ENCODE data around the gene ARHGAP21. TPM values are rescaled to one million over a fixed set of nuclear protein-coding genes. Genes with fewer than 3 reads are reported as not detected.

The ARHGAP21 gene
- total and polyA plus RNA-seq, 9 of the 15 experiments (the other 6 are each of a cell fraction or from before 2014, with no cell fraction given): 13.6 to 145 (median 60.8) TPM

DNA sequence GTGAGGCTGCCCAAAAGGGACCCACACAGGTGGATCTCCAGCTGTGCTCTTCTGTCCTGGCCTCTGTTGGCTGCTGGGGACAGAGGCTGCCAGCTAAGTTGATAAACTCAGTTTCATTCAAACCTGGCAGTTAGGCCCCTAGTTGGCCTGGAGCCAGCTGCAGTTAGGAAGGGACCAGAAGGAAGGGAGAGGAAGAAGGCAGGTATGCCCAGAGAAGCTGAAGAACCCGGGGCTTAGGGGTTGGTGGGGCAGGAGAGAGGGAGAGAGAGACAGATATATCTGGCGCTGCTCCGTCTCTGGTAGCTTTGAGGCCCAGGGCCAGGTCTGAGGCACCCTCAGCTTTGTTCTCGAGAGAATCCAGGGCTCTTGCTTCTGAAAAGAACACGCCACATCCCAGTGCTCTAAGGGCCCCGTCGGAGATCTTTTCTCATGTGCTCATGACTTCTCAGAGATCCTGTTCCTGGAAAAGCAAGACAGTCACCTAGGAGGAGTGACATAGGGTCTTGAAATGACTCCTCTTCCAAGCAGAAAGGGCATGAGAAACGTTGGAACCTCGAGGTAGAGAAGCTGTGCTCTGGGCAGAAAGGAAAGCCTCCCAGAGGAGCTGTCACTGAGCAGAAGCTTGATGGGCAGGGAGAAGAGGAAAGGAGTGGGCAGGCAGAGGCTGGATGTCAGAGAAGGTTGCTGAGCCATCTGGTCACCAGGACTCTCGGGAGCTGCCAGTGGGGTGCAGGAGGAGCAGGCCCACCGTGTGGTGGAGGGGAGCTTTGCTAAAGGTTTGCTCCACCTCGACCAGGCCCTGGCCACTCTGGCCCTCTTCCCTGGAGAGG is 153.6 kb downstream of the ARHGAP21 start (continued):
- TF ChIP-seq, protein P1, sequence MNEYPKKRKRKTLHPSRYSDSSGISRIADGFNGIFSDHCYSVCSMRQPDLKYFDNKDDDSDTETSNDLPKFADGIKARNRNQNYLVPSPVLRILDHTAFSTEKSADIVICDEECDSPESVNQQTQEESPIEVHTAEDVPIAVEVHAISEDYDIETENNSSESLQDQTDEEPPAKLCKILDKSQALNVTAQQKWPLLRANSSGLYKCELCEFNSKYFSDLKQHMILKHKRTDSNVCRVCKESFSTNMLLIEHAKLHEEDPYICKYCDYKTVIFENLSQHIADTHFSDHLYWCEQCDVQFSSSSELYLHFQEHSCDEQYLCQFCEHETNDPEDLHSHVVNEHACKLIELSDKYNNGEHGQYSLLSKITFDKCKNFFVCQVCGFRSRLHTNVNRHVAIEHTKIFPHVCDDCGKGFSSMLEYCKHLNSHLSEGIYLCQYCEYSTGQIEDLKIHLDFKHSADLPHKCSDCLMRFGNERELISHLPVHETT (CRISPR knock-in tag; conservative IDR thresholded peaks at IDR 0.05 in 1 of 2, IDR thresholded peaks at IDR 0.05 in 1 of 2): peak in 1 of 2 experiments; percentile 10; a peak in 1 of 4 replicates
- TF ChIP-seq NFIC (IDR thresholded peaks at IDR 0.05) (peak; percentile 97), EP400 (IDR thresholded peaks at IDR 0.05) (no peak; the same call in 1 of the 2 replicates), ZNF274 (IDR thresholded peaks at IDR 0.05; ENCODE audit: borderline replicate concordance, low read depth, low read length) (no peak), ZNF175 (CRISPR knock-in tag; IDR thresholded peaks at IDR 0.05; ENCODE audit: low read depth) (0 out of 2 replicates have a peak, but pooled peaks have one; percentile 38), ARNT (IDR thresholded peaks at IDR 0.05) (0 out of 4 replicates have a peak, but pooled peaks of 1 of the 2 experiments have one; percentile 25), KAT7 (CRISPR knock-in tag; IDR thresholded peaks at IDR 0.05; ENCODE audit: borderline replicate concordance) (no peak), TARDBP (IDR thresholded peaks at IDR 0.05) (no peak), HSF4 (CRISPR knock-in tag; IDR thresholded peaks at IDR 0.05; ENCODE audit: borderline replicate concordance) (0 out of 2 replicates have a peak, but pooled peaks have one; percentile 18)
- TF ChIP-seq, protein P2, sequence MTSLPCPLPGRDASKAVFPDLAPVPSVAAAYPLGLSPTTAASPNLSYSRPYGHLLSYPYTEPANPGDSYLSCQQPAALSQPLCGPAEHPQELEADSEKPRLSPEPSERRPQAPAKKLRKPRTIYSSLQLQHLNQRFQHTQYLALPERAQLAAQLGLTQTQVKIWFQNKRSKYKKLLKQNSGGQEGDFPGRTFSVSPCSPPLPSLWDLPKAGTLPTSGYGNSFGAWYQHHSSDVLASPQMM (CRISPR knock-in tag; IDR thresholded peaks at IDR 0.05): no peak
- TF ChIP-seq, protein P3, sequence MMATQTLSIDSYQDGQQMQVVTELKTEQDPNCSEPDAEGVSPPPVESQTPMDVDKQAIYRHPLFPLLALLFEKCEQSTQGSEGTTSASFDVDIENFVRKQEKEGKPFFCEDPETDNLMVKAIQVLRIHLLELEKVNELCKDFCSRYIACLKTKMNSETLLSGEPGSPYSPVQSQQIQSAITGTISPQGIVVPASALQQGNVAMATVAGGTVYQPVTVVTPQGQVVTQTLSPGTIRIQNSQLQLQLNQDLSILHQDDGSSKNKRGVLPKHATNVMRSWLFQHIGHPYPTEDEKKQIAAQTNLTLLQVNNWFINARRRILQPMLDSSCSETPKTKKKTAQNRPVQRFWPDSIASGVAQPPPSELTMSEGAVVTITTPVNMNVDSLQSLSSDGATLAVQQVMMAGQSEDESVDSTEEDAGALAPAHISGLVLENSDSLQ (IDR thresholded peaks at IDR 0.05): peak; percentile 35; the same call in 1 of the 2 replicates
- TF ChIP-seq, protein P4, sequence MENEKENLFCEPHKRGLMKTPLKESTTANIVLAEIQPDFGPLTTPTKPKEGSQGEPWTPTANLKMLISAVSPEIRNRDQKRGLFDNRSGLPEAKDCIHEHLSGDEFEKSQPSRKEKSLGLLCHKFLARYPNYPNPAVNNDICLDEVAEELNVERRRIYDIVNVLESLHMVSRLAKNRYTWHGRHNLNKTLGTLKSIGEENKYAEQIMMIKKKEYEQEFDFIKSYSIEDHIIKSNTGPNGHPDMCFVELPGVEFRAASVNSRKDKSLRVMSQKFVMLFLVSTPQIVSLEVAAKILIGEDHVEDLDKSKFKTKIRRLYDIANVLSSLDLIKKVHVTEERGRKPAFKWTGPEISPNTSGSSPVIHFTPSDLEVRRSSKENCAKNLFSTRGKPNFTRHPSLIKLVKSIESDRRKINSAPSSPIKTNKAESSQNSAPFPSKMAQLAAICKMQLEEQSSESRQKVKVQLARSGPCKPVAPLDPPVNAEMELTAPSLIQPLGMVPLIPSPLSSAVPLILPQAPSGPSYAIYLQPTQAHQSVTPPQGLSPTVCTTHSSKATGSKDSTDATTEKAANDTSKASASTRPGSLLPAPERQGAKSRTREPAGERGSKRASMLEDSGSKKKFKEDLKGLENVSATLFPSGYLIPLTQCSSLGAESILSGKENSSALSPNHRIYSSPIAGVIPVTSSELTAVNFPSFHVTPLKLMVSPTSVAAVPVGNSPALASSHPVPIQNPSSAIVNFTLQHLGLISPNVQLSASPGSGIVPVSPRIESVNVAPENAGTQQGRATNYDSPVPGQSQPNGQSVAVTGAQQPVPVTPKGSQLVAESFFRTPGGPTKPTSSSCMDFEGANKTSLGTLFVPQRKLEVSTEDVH (IDR thresholded peaks at IDR 0.05; ENCODE audit: low read depth, partially characterized antibody): no peak
- TF ChIP-seq, protein P5, sequence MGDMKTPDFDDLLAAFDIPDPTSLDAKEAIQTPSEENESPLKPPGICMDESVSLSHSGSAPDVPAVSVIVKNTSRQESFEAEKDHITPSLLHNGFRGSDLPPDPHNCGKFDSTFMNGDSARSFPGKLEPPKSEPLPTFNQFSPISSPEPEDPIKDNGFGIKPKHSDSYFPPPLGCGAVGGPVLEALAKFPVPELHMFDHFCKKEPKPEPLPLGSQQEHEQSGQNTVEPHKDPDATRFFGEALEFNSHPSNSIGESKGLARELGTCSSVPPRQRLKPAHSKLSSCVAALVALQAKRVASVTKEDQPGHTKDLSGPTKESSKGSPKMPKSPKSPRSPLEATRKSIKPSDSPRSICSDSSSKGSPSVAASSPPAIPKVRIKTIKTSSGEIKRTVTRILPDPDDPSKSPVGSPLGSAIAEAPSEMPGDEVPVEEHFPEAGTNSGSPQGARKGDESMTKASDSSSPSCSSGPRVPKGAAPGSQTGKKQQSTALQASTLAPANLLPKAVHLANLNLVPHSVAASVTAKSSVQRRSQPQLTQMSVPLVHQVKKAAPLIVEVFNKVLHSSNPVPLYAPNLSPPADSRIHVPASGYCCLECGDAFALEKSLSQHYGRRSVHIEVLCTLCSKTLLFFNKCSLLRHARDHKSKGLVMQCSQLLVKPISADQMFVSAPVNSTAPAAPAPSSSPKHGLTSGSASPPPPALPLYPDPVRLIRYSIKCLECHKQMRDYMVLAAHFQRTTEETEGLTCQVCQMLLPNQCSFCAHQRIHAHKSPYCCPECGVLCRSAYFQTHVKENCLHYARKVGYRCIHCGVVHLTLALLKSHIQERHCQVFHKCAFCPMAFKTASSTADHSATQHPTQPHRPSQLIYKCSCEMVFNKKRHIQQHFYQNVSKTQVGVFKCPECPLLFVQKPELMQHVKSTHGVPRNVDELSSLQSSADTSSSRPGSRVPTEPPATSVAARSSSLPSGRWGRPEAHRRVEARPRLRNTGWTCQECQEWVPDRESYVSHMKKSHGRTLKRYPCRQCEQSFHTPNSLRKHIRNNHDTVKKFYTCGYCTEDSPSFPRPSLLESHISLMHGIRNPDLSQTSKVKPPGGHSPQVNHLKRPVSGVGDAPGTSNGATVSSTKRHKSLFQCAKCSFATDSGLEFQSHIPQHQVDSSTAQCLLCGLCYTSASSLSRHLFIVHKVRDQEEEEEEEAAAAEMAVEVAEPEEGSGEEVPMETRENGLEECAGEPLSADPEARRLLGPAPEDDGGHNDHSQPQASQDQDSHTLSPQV (IDR thresholded peaks at IDR 0.05): peak; percentile 93
- TF ChIP-seq, protein P6, sequence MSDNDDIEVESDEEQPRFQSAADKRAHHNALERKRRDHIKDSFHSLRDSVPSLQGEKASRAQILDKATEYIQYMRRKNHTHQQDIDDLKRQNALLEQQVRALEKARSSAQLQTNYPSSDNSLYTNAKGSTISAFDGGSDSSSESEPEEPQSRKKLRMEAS (CRISPR knock-in tag; IDR thresholded peaks at IDR 0.05): peak; percentile 15; the same call in 1 of the 2 replicates
